Astrocyte of the spinal cord (primary cell): ENCODE data around the gene NPAS3.

ENCODE experiments used
- DNase-seq: peaks from one replicate; pipeline ENCODE4 v3.0.0; 2011; ENCODE audit warnings: low read depth, low spot score
- H3K4me3 ChIP-seq: 2 replicates; pipeline ENCODE4 v1.5.1; 2011; ENCODE audit warnings: low read depth, mild to moderate bottlenecking, low read length, moderate library complexity
- CTCF ChIP-seq: IDR thresholded peaks from 2 replicates; pipeline ENCODE4 v1.5.1; 2012; ENCODE audit warnings: low read depth, mild to moderate bottlenecking, low read length, inconsistent platforms
- in situ Hi-C: cut with HindIII; loops from 2 replicates; pipeline ENCODE4 v1.10.0; 2017; ENCODE audit warnings: low sequenced_read_pairs

The NPAS3 gene

GRCh38 chr14:33499687-33500086, 561.0 kb downstream of the NPAS3 start:
- no peak for TF ChIP-seq CTCF
- in situ Hi-C loops: no loop called here
- peak; percentile 49 for DNase-seq
- H3K4me3 ChIP-seq: peak overlapping the region; percentile 20

- no peak for TF ChIP-seq CTCF
- in situ Hi-C loops: no loop called here
- no peak overlapping the region for H3K4me3 ChIP-seq
- no peak for DNase-seq
Observed at GRCh38 chr14:33504246-33505099, 565.8 kb downstream of the NPAS3 start.

- no peak overlapping the region for H3K4me3 ChIP-seq
- DNase-seq: no peak
- in situ Hi-C loops: no loop called here
- TF ChIP-seq CTCF: no peak
Observed at GRCh38 chr14:33505266-33505962, 566.7 kb downstream of the NPAS3 start.

GRCh38 chr14:33505963-33506329, 567.3 kb downstream of the NPAS3 start:
- TF ChIP-seq CTCF: no peak
- in situ Hi-C loops: no loop called here

GRCh38 chr14:33508126-33509062, 569.7 kb downstream of the NPAS3 start:
- no peak overlapping the region for H3K4me3 ChIP-seq
- peak; percentile 63 for DNase-seq
- in situ Hi-C loops: no loop called here
- TF ChIP-seq CTCF: no peak

More at GRCh38 chr14:33505963-33506329, 567.3 kb downstream of the NPAS3 start:
- no peak overlapping the region for H3K4me3 ChIP-seq
- no peak for DNase-seq

GRCh38 chr14:33509454-33509853, 570.8 kb downstream of the NPAS3 start:
- DNase-seq: no peak
- TF ChIP-seq CTCF: no peak
- no peak overlapping the region for H3K4me3 ChIP-seq
- in situ Hi-C loops: no loop called here
